Measurements from ENCODE around the gene FBRSL1. TPM values are rescaled to one million over a fixed set of nuclear protein-coding genes. Genes with fewer than 3 reads are reported as not detected.

Gene FBRSL1
- total RNA-seq, 2 donors from 2014 or later = 63.1 to 82.6 TPM

GRCh38 chr12:132543298-132544079, 53.5 kb downstream of the FBRSL1 start:
- intact Hi-C loops (cut with DNase I, micrococcal nuclease) = no loop called here
- ATAC-seq (no peak), DNase-seq (no peak)

- ATAC-seq = no peak
- intact Hi-C loops (cut with DNase I, micrococcal nuclease) = no loop called here
- no peak for DNase-seq
These were observed 54.1 kb downstream of the FBRSL1 start for GRCh38 chr12:132544080-132544397.

- no peak for ATAC-seq
- no peak for DNase-seq
- intact Hi-C loops (cut with DNase I, micrococcal nuclease) = no loop called here
These were observed 54.5 kb downstream of the FBRSL1 start for GRCh38 chr12:132544498-132544897.

GRCh38 chr12:132545164-132545953, 55.4 kb downstream of the FBRSL1 start:
- intact Hi-C loops (cut with DNase I, micrococcal nuclease) = no loop called here
- no peak for DNase-seq
- ATAC-seq = no peak

GRCh38 chr12:132545955-132546354, 56.0 kb downstream of the FBRSL1 start:
- intact Hi-C loops (cut with DNase I, micrococcal nuclease) = no loop called here
- DNase-seq = no peak
- ATAC-seq = no peak

- ATAC-seq = no peak
- DNase-seq = no peak
- intact Hi-C loops (cut with DNase I, micrococcal nuclease) = no loop called here
These were observed 56.7 kb downstream of the FBRSL1 start for GRCh38 chr12:132546647-132547046.

GRCh38 chr12:132547205-132547740, 57.3 kb downstream of the FBRSL1 start:
- ATAC-seq (no peak), DNase-seq (no peak)
- intact Hi-C loops (cut with DNase I, micrococcal nuclease) = no loop called here

- intact Hi-C loops (cut with DNase I, micrococcal nuclease) = no loop called here
- no peak for ATAC-seq
- no peak for DNase-seq
These were observed 58.6 kb downstream of the FBRSL1 start for GRCh38 chr12:132548430-132549058.

- intact Hi-C loops (cut with DNase I, micrococcal nuclease) = no loop called here
- ATAC-seq = no peak
- DNase-seq = no peak
These were observed 59.1 kb downstream of the FBRSL1 start for GRCh38 chr12:132549059-132549458.

- no peak for DNase-seq
- ATAC-seq = no peak
- intact Hi-C loops (cut with DNase I, micrococcal nuclease) = no loop called here
These were observed 60.3 kb downstream of the FBRSL1 start for GRCh38 chr12:132550014-132550802.

GRCh38 chr12:132550830-132551640, 61.1 kb downstream of the FBRSL1 start:
- no peak for DNase-seq
- intact Hi-C loops (cut with DNase I, micrococcal nuclease) = no loop called here
- ATAC-seq = no peak

- no peak for ATAC-seq
- intact Hi-C loops (cut with DNase I, micrococcal nuclease) = no loop called here
- no peak for DNase-seq
These were observed 61.7 kb downstream of the FBRSL1 start for GRCh38 chr12:132551641-132552031.

GRCh38 chr12:132554845-132555630, 65.1 kb downstream of the FBRSL1 start:
- intact Hi-C loops (cut with DNase I, micrococcal nuclease) = no loop called here
- DNase-seq (no peak), ATAC-seq (no peak)

- intact Hi-C loops (cut with DNase I, micrococcal nuclease) = no loop called here
- ATAC-seq (no peak), DNase-seq (no peak)
These were observed 65.7 kb downstream of the FBRSL1 start for GRCh38 chr12:132555686-132556085.

- intact Hi-C loops (cut with DNase I, micrococcal nuclease) = no loop called here
- no peak for ATAC-seq
- DNase-seq = no peak
These were observed 66.3 kb downstream of the FBRSL1 start for GRCh38 chr12:132556216-132556615.

GRCh38 chr12:132556801-132557200, 66.8 kb downstream of the FBRSL1 start:
- intact Hi-C loops (cut with DNase I, micrococcal nuclease) = no loop called here
- no peak for ATAC-seq
- no peak for DNase-seq

- no peak for ATAC-seq
- intact Hi-C loops (cut with DNase I, micrococcal nuclease) = no loop called here
- no peak for DNase-seq
These were observed 67.5 kb downstream of the FBRSL1 start for GRCh38 chr12:132557291-132558015.
